CD14-positive monocyte (primary cell): ENCODE results near the gene ZNF8. TPM values are rescaled to one million over a fixed set of nuclear protein-coding genes. Genes with fewer than 3 reads are reported as not detected.
"Not testable (repeated sequence)": the region's sequence is repeated elsewhere in the genome, so short reads cannot be mapped to it uniquely, and the experiment has no call there.

Experiments used
- DNase-seq, 3 donors: peaks; one replicate each; pipeline ENCODE4 v3.0.0-alpha.2; 2011 to 2022
- H2AFZ ChIP-seq: 2 replicates; pipeline ENCODE4 v1.6.0; 2012; ENCODE audit warnings: mild to moderate bottlenecking, low read depth, low read length, inconsistent platforms; ENCODE audit not compliant: insufficient read depth, poor library complexity, severe bottlenecking
- H3K27ac ChIP-seq, 2 donors: 1 replicate in 1 of 2; 2 replicates in 1 of 2; pipeline ENCODE4 v1.5.1; 2012 to 2013; ENCODE audit warnings: low read length in 2 of 2, control low read depth in 1 of 2, inconsistent platforms in 1 of 2, low read depth in 1 of 2, mild to moderate bottlenecking in 1 of 2
- H3K27me3 ChIP-seq, 2 donors: one replicate each; pipeline versions ENCODE4 v1.6.0 to v1.6.1; 2011 to 2013; ENCODE audit warnings: low read length in 2 of 2; ENCODE audit not compliant: control insufficient read depth in 2 of 2, insufficient read depth in 2 of 2
- H3K36me3 ChIP-seq, 2 donors: replicated peaks in 1 of 2; 1 replicate in 1 of 2; 2 replicates in 1 of 2; pipeline versions ENCODE4 v1.5.1 to v1.6.1; 2012 to 2013; ENCODE audit warnings: low read length in 2 of 2, control low read depth in 1 of 2, inconsistent platforms in 1 of 2, mild to moderate bottlenecking in 1 of 2; ENCODE audit not compliant: insufficient read depth in 2 of 2, control insufficient read depth in 1 of 2
- H3K4me1 ChIP-seq, 2 donors: 1 replicate in 1 of 2; 2 replicates in 1 of 2; pipeline versions ENCODE4 v1.5.1 to v1.6.1; 2012 to 2013; ENCODE audit warnings: low read length in 2 of 2, control low read depth in 1 of 2, inconsistent platforms in 1 of 2, mild to moderate bottlenecking in 1 of 2, moderate library complexity in 1 of 2; ENCODE audit not compliant: insufficient read depth in 2 of 2, control insufficient read depth in 1 of 2
- H3K4me2 ChIP-seq: replicated peaks from 2 replicates; pipeline ENCODE3; 2012; ENCODE audit warnings: low read length, moderate library complexity, mild to moderate bottlenecking; ENCODE audit not compliant: poor library complexity, severe bottlenecking; ENCODE audit errors: extremely low read depth
- H3K4me3 ChIP-seq, 3 experiments: fragments of 200-600 bp in 1 of 3; sonication (generic) in 1 of 3; replicated peaks in 1 of 3; 1 replicate in 2 of 3; 2 replicates in 1 of 3; pipeline ENCODE4 v1.5.1; 2011 to 2013; ENCODE audit warnings: low read length in 3 of 3, mild to moderate bottlenecking in 3 of 3, control low read depth in 2 of 3, low read depth in 2 of 3, inconsistent platforms in 1 of 3, moderate library complexity in 1 of 3
- H3K79me2 ChIP-seq: 2 replicates; pipeline ENCODE4 v1.6.0; 2012; ENCODE audit warnings: mild to moderate bottlenecking, control low read depth, inconsistent platforms, low read length, moderate library complexity; ENCODE audit not compliant: insufficient read depth
- H3K9ac ChIP-seq: 2 replicates; pipeline ENCODE4 v1.6.0; 2017; ENCODE audit warnings: low read length, mild to moderate bottlenecking; ENCODE audit not compliant: insufficient read depth, poor library complexity, severe bottlenecking
- H3K9me3 ChIP-seq, 2 donors: replicated peaks in 1 of 2; 1 replicate in 1 of 2; 2 replicates in 1 of 2; pipeline versions ENCODE4 v1.5.1 to v1.6.1; 2012 to 2013; ENCODE audit warnings: low read length in 2 of 2, control low read depth in 1 of 2; ENCODE audit not compliant: control insufficient read depth in 1 of 2, insufficient read depth in 1 of 2
- H4K20me1 ChIP-seq: 2 replicates; pipeline ENCODE4 v1.6.0; 2012; ENCODE audit warnings: mild to moderate bottlenecking, low read length, control low read depth, moderate library complexity; ENCODE audit not compliant: insufficient read depth
- H3K27ac Mint-ChIP-seq, 7 donors: one replicate each; pipeline ENCODE4 v1.8.0; 2020; ENCODE audit warnings: mild to moderate bottlenecking in 7 of 7, mixed read lengths in 7 of 7, moderate library complexity in 6 of 7, inconsistent platforms in 2 of 7
- H3K27me3 Mint-ChIP-seq, 3 donors: one replicate each; pipeline ENCODE4 v1.8.0; 2021 to 2022; ENCODE audit warnings: low read depth in 3 of 3, mild to moderate bottlenecking in 3 of 3, mixed read lengths in 3 of 3, moderate library complexity in 3 of 3, inconsistent platforms in 1 of 3
- H3K36me3 Mint-ChIP-seq, 2 donors: one replicate each; pipeline ENCODE4 v1.8.0; 2020; ENCODE audit warnings: mixed read lengths in 2 of 2, inconsistent platforms in 1 of 2, mild to moderate bottlenecking in 1 of 2
- H3K4me1 Mint-ChIP-seq: one replicate; pipeline ENCODE4 v1.8.0; 2020; ENCODE audit warnings: mild to moderate bottlenecking, mixed read lengths
- H3K4me3 Mint-ChIP-seq, 2 donors: one replicate each; pipeline ENCODE4 v1.8.0; 2020; ENCODE audit warnings: mild to moderate bottlenecking in 2 of 2, mixed read lengths in 2 of 2, moderate library complexity in 1 of 2
- H3K9me3 Mint-ChIP-seq, 7 donors: one replicate each; pipeline ENCODE4 v1.8.0; 2020 to 2022; ENCODE audit warnings: mixed read lengths in 7 of 7, mild to moderate bottlenecking in 6 of 7, moderate library complexity in 6 of 7, inconsistent platforms in 2 of 7
- CTCF ChIP-seq: fragments of 200-600 bp; IDR thresholded peaks from one replicate; pipeline ENCODE4 v1.8.0; 2022; ENCODE audit warnings: antibody characterized with exemption, mild to moderate bottlenecking
- WGBS: methylation state at CpG from one replicate; pipeline ENCODE4 v1.1.5; 2013; ENCODE audit warnings: missing lambda C conversion rate; ENCODE audit not compliant: insufficient coverage; 5-methylcytosine and 5-hydroxymethylcytosine counted together
- intact Hi-C, 2 donors: fragments of 100-400 bp; cut with micrococcal nuclease; formaldehyde crosslinking; loops; one replicate each; pipeline versions ENCODE4 v1.15.0 to v1.15.1; 2023
- polyA plus RNA-seq, 3 donors: library from polyadenylated mRNA; depleted of rRNA in 1 of 3; unstranded in 2 of 3; stranded (reverse) in 1 of 3; fragments of 300-500 nt in 2 of 3; fragments of >200 nt in 1 of 3; fragmentation: Illumina TruSeq in 2 of 3; gene quantifications; 1 replicate in 2 of 3; 2 replicates in 1 of 3; pipeline ENCODE4 v1.2.3, GENCODE V29; 2012 to 2021

Gene ZNF8
- polyA plus RNA-seq, 3 donors: 0.05 to 2.4 (median 0.25) TPM

GRCh38 chr19:58248886-58249285, 29.9 kb upstream of the ZNF8 start:
- H3K4me3 Mint-ChIP-seq: peak overlapping the region in 1 of 2 donors; percentile 11
- no peaks in the 10 kb centered on the region for H3K4me1 Mint-ChIP-seq
- H3K36me3 Mint-ChIP-seq: peaks cover 80 to 95% of the 10 kb centered on the region in 2 donors
- peaks cover 53 to 100% of the 10 kb centered on the region in 2 donors for H3K36me3 ChIP-seq
- H3K27me3 ChIP-seq: no peaks in the 10 kb centered on the region
- H2AFZ ChIP-seq: no peak overlapping the region
- H3K9ac ChIP-seq: no peak overlapping the region
- H3K4me2 ChIP-seq: no peak overlapping the region
- TF ChIP-seq CTCF: no peak
- DNase-seq: no peak
- H3K9me3 Mint-ChIP-seq: peaks cover 64 to 99% (median 95%) of the 10 kb centered on the region in 7 donors
- peak overlapping the region in 1 of 3 experiments; percentile 0 for H3K4me3 ChIP-seq
- H4K20me1 ChIP-seq: no peaks in the 10 kb centered on the region
- WGBS: no CpG with 5 or more reads among the region's 3 CpGs
- no peak overlapping the region for H3K27ac Mint-ChIP-seq
- H3K27ac ChIP-seq: no peak overlapping the region
- H3K79me2 ChIP-seq: no peaks in the 10 kb centered on the region
- H3K4me1 ChIP-seq: no peaks in the 10 kb centered on the region
- peaks cover 85 to 99% of the 10 kb centered on the region in 2 donors for H3K9me3 ChIP-seq
- peaks cover 0 to 3% (median 3%) of the 10 kb centered on the region in 3 donors for H3K27me3 Mint-ChIP-seq
- intact Hi-C loops: no loop called here

GRCh38 chr19:58252102-58252685, 26.6 kb upstream of the ZNF8 start:
- intact Hi-C loops: loop anchor here (2.0 to 10.0 kb wide), 2 partner anchors 37 to 47 kb away; no protein-coding TSS in a partner anchor
- H3K9me3 Mint-ChIP-seq: peaks cover 60 to 99% (median 97%) of the 10 kb centered on the region in 7 donors
- peaks cover 0 to 1% (median 0%) of the 10 kb centered on the region in 3 donors for H3K27me3 Mint-ChIP-seq
- H3K4me1 Mint-ChIP-seq: no peaks in the 10 kb centered on the region
- DNase-seq: no peak
- Histone ChIP-seq H2AFZ (no peak overlapping the region), H3K4me1 (no peaks in the 10 kb centered on the region), H3K9ac (no peak overlapping the region), H3K4me3 (peak overlapping the region in 1 of 3 experiments; percentile 21), H3K9me3 (peaks cover 82 to 100% of the 10 kb centered on the region in 2 donors), H3K27ac (no peak overlapping the region), H4K20me1 (no peaks in the 10 kb centered on the region), H3K27me3 (no peaks in the 10 kb centered on the region), H3K4me2 (no peak overlapping the region), H3K36me3 (peaks cover 32 to 97% of the 10 kb centered on the region in 2 donors), H3K79me2 (no peaks in the 10 kb centered on the region)
- H3K36me3 Mint-ChIP-seq: peaks cover 74 to 90% of the 10 kb centered on the region in 2 donors
- no peak overlapping the region for H3K4me3 Mint-ChIP-seq
- TF ChIP-seq CTCF: no peak
- no peak overlapping the region for H3K27ac Mint-ChIP-seq
- 90% methylated on average over 2 of the region's 2 CpGs for WGBS

GRCh38 chr19:58258259-58258658, 20.5 kb upstream of the ZNF8 start:
- not testable (repeated sequence) for H3K4me2 ChIP-seq, H3K27ac ChIP-seq, H3K4me3 Mint-ChIP-seq, H4K20me1 ChIP-seq, DNase-seq, H2AFZ ChIP-seq, H3K4me1 Mint-ChIP-seq, H3K27ac Mint-ChIP-seq, H3K9ac ChIP-seq, H3K4me1 ChIP-seq, H3K27me3 ChIP-seq, H3K27me3 Mint-ChIP-seq, H3K79me2 ChIP-seq
- H3K36me3 Mint-ChIP-seq: peaks cover 57 to 75% of the 10 kb centered on the region in 2 donors
- peaks cover 66 to 100% (median 99%) of the 10 kb centered on the region in 7 donors for H3K9me3 Mint-ChIP-seq
- intact Hi-C loops: loop anchor here in 1 of 2 donors (10.0 kb wide), 1 partner anchor 53 kb away; no protein-coding TSS in a partner anchor
- whole genome bisulfite sequencing: 100% methylated on average over 4 of the region's 4 CpGs
- H3K4me3 ChIP-seq: peak overlapping the region in 1 of 3 experiments; percentile 57
- peaks cover 95 to 100% of the 10 kb centered on the region in 2 donors for H3K9me3 ChIP-seq
- peaks cover 7 to 92% of the 10 kb centered on the region in 2 donors for H3K36me3 ChIP-seq
